GM19468 (cell line): ENCODE data around the gene NEDD4L.

Experiments used
- ATAC-seq: cut with Tn5 transposase; IDR thresholded peaks from one replicate; pipeline ENCODE4 v1.9.1; 2021; ENCODE audit warnings: mild to moderate bottlenecking, moderate library complexity, moderate number of reproducible peaks; ENCODE audit not compliant: unreplicated experiment; ENCODE audit errors: extremely low read depth

The NEDD4L gene

GRCh38 chr18:58397385-58398132 lies 353.5 kb downstream of the NEDD4L start:
- ATAC-seq, result peak; percentile 36

- ATAC-seq, result no peak
These were observed 354.8 kb downstream of the NEDD4L start for GRCh38 chr18:58398648-58399398.

- ATAC-seq, result no peak
These were observed 356.4 kb downstream of the NEDD4L start for GRCh38 chr18:58400331-58400870.

- ATAC-seq, result no peak
These were observed 357.2 kb downstream of the NEDD4L start for GRCh38 chr18:58401191-58401590.

GRCh38 chr18:58402247-58402646 lies 358.2 kb downstream of the NEDD4L start:
- no peak for ATAC-seq

- no peak for ATAC-seq
These were observed 359.1 kb downstream of the NEDD4L start for GRCh38 chr18:58402951-58403702.

GRCh38 chr18:58403799-58404455 lies 359.9 kb downstream of the NEDD4L start:
- ATAC-seq, result no peak

- no peak for ATAC-seq
These were observed 361.3 kb downstream of the NEDD4L start for GRCh38 chr18:58405107-58405898.

GRCh38 chr18:58407263-58407648 lies 363.2 kb downstream of the NEDD4L start:
- no peak for ATAC-seq

GRCh38 chr18:58407649-58408407 lies 363.8 kb downstream of the NEDD4L start:
- ATAC-seq, result no peak

- ATAC-seq, result no peak
These were observed 364.6 kb downstream of the NEDD4L start for GRCh38 chr18:58408665-58409064.

GRCh38 chr18:58409802-58410445 lies 365.9 kb downstream of the NEDD4L start:
- ATAC-seq, result no peak

GRCh38 chr18:58411323-58411722 lies 367.3 kb downstream of the NEDD4L start:
- ATAC-seq, result no peak

- no peak for ATAC-seq
These were observed 369.0 kb downstream of the NEDD4L start for GRCh38 chr18:58412844-58413666.

- no peak for ATAC-seq
These were observed 369.9 kb downstream of the NEDD4L start for GRCh38 chr18:58413667-58414628.

- no peak for ATAC-seq
These were observed 372.1 kb downstream of the NEDD4L start for GRCh38 chr18:58416014-58416703.
